ENCODE data around the gene RBMY1D. TPM values are rescaled to one million over a fixed set of nuclear protein-coding genes. Genes with fewer than 3 reads are reported as not detected.

RBMY1D gene
- total and polyA plus RNA-seq, 7 donors, result not detected

DNA sequence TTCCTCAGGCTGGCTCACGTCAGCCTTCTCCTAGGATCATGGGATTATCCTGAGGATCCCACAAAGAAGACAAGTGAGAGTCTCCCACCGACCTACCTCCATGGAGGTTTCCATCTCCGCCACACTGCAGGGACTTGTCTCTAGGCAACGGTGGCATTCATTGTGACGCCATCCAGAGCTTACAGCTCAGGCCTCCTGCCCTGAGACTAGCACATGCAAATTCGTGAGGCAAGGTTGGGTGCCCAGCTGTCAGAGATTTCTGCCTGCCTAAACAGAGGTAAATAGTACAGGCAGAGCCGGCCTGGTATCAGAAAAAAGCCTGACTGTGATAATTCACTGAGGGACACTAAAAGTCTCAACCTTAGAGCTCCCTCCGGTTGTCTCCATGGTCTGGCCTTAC lies 58.0 kb downstream of the RBMY1D start:
- no peak overlapping the region for H3K27ac ChIP-seq
- DNase-seq, result no peak
- H3K9me3 ChIP-seq, result no peaks in the 10 kb centered on the region
- 81 to 89% methylated on average over 8 of the region's 8 CpGs for WGBS, 2 donors
- H3K36me3 ChIP-seq, result no peaks in the 10 kb centered on the region
- no peak overlapping the region for H3K4me3 ChIP-seq
- no peaks in the 10 kb centered on the region for H3K27me3 ChIP-seq
- TF ChIP-seq CTCF (IDR thresholded peaks at IDR 0.05) (no peak), POLR2A (IDR thresholded peaks at IDR 0.05) (no peak), EP300 (IDR thresholded peaks at IDR 0.05) (no peak), POLR2AphosphoS5 (IDR thresholded peaks at IDR 0.05) (no peak)
- intact Hi-C loops (cut with DNase I), result no loop called here
- H3K4me1 ChIP-seq, result peaks cover 0 to 25% (median 3%) of the 10 kb centered on the region in 4 donors

GRCh38 chrY:21835052-21835451 lies 59.3 kb downstream of the RBMY1D start:
- Histone ChIP-seq H3K4me3 (no peak overlapping the region), H3K4me1 (peaks cover 0 to 17% (median 3%) of the 10 kb centered on the region in 4 donors), H3K27ac (peak overlapping the region in 1 of 4 donors; percentile 5), H3K27me3 (no peaks in the 10 kb centered on the region), H3K9me3 (no peaks in the 10 kb centered on the region), H3K36me3 (no peaks in the 10 kb centered on the region)
- TF ChIP-seq EP300 (IDR thresholded peaks at IDR 0.05) (no peak), POLR2AphosphoS5 (IDR thresholded peaks at IDR 0.05) (peak in 2 of 4 donors; percentile 87 to 88), POLR2A (IDR thresholded peaks at IDR 0.05) (no peak), CTCF (IDR thresholded peaks at IDR 0.05) (no peak)
- no peak for DNase-seq
- 83 to 90% methylated on average over 7 of the region's 7 CpGs for WGBS, 2 donors
- intact Hi-C loops (cut with DNase I), result no loop called here

Other genes starting within 250 kb of the RBMY1D start
- not detected for gene RBMY1E, start 23.5 kb upstream of the RBMY1D start, total RNA-seq
- not detected for gene RBMY1E, start 23.5 kb upstream of the RBMY1D start, polyA plus RNA-seq